ENCODE results near the gene CDH13. TPM values are rescaled to one million over a fixed set of nuclear protein-coding genes. Genes with fewer than 3 reads are reported as not detected.

CDH13 gene
- total and polyA plus RNA-seq, 2 experiments from 2014 or later: 1.2 to 1.5 TPM

DNA sequence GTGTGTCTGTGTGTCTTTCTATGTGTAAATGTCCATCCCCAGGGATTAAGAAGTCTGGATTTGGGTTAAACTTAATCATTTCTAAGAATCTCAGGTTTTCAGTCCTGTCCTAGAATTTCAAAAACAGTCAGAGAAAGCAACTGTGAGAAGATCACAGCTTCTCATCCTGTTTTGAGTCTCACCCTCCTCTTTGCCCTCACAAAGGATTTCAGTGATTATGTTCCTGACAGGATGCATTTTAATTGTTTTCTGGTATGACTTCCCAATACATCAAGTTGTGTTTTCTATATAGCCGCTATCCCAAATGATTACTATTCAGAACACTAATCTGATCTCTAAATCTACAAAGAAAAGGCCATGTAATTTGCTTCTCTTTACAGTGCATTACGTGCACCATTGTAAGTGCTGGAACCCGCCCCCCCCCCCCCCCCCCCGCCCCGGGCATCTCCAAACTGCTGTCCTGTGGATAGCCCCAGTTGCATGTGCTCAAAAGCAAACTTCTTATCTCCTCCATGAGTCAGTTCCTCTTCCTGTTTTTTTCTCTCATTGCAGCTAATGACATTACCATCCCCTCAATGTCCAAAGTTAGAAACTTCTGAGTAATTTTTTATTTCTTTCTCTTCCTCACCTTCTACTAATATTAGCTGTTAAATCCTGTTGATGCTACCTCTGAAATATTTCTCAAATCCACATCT is 73.9 kb downstream of the CDH13 start:
- H3K4me3 ChIP-seq: no peak overlapping the region

DNA sequence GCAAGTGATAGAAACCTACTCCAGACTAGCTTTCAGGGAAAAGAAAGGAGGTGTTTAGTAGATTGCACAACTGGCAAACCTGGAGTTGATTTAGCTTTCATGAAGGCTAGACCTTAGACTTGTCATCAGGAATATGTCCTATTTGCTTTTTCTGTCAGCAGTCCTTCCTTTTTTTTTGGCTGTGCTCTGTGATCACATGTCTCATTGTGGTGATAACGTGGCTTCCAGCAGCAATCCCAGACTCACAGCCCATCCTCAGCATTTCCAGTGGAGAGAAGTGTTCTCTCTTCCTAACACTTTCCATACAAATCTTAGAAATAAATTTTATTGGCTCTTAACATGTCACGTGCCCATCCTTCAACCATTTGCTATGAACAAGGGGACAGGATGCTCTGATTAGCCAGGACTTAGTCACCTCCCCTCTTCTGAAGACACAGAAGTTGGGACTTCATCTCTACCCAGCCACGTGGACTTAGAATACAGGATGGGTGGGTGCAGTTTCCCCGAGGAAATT is 74.7 kb downstream of the CDH13 start:
- Histone ChIP-seq H2AFZ (no peak overlapping the region), H3K36me3 (replicated peaks; ENCODE audit: insufficient read depth, low read depth) (no peaks in the 10 kb centered on the region), H4K20me1 (ENCODE audit: insufficient read depth, poor library complexity, severe bottlenecking) (no peaks in the 10 kb centered on the region), H3K4me3 (no peak overlapping the region), H3K4me1 (ENCODE audit: insufficient read depth) (no peaks in the 10 kb centered on the region), H3K9me2 (replicated peaks; ENCODE audit: insufficient read depth) (no peaks in the 10 kb centered on the region), H3K27ac (no peak overlapping the region), H3K9me3 (ENCODE audit: low read depth) (no peaks in the 10 kb centered on the region), H3K4me2 (no peak overlapping the region), H3K27me3 (no peaks in the 10 kb centered on the region), H3K79me2 (no peaks in the 10 kb centered on the region)
- no peak for DNase-seq (ENCODE audit: low spot score)
- WGBS (ENCODE audit: low lambda C conversion rate, missing lambda C conversion rate): 66% methylated on average over 4 of the region's 4 CpGs
- TF ChIP-seq, protein P1, sequence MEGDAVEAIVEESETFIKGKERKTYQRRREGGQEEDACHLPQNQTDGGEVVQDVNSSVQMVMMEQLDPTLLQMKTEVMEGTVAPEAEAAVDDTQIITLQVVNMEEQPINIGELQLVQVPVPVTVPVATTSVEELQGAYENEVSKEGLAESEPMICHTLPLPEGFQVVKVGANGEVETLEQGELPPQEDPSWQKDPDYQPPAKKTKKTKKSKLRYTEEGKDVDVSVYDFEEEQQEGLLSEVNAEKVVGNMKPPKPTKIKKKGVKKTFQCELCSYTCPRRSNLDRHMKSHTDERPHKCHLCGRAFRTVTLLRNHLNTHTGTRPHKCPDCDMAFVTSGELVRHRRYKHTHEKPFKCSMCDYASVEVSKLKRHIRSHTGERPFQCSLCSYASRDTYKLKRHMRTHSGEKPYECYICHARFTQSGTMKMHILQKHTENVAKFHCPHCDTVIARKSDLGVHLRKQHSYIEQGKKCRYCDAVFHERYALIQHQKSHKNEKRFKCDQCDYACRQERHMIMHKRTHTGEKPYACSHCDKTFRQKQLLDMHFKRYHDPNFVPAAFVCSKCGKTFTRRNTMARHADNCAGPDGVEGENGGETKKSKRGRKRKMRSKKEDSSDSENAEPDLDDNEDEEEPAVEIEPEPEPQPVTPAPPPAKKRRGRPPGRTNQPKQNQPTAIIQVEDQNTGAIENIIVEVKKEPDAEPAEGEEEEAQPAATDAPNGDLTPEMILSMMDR (IDR thresholded peaks at IDR 0.05; ENCODE audit: poor library complexity): no peak
- TF ChIP-seq EZH2 (IDR thresholded peaks at IDR 0.05; ENCODE audit: borderline replicate concordance) (no peak), EZH2phosphoT487 (IDR thresholded peaks at IDR 0.05; ENCODE audit: low read depth, severe bottlenecking, unreplicated experiment) (no peak)

More for the DNA sequence above, 73.9 kb downstream of the CDH13 start:
- no peaks in the 10 kb centered on the region for H3K27me3 ChIP-seq
- no peaks in the 10 kb centered on the region for H3K9me2 ChIP-seq (replicated peaks; ENCODE audit: insufficient read depth)
- H3K4me1 ChIP-seq (ENCODE audit: insufficient read depth): no peaks in the 10 kb centered on the region
- WGBS (ENCODE audit: low lambda C conversion rate, missing lambda C conversion rate): 51% methylated on average over 5 of the region's 5 CpGs
- H3K79me2 ChIP-seq: no peaks in the 10 kb centered on the region
- TF ChIP-seq EZH2phosphoT487 (IDR thresholded peaks at IDR 0.05; ENCODE audit: low read depth, severe bottlenecking, unreplicated experiment) (no peak), EZH2 (IDR thresholded peaks at IDR 0.05; ENCODE audit: borderline replicate concordance) (no peak)
- TF ChIP-seq, protein P1 (IDR thresholded peaks at IDR 0.05; ENCODE audit: poor library complexity): no peak
- no peak overlapping the region for H3K27ac ChIP-seq
- no peak overlapping the region for H3K4me2 ChIP-seq
- DNase-seq (ENCODE audit: low spot score): no peak
- H3K36me3 ChIP-seq (replicated peaks; ENCODE audit: insufficient read depth, low read depth): no peaks in the 10 kb centered on the region
- H2AFZ ChIP-seq: no peak overlapping the region
- H3K9me3 ChIP-seq (ENCODE audit: low read depth): no peaks in the 10 kb centered on the region
- H4K20me1 ChIP-seq (ENCODE audit: insufficient read depth, poor library complexity, severe bottlenecking): no peaks in the 10 kb centered on the region

DNA sequence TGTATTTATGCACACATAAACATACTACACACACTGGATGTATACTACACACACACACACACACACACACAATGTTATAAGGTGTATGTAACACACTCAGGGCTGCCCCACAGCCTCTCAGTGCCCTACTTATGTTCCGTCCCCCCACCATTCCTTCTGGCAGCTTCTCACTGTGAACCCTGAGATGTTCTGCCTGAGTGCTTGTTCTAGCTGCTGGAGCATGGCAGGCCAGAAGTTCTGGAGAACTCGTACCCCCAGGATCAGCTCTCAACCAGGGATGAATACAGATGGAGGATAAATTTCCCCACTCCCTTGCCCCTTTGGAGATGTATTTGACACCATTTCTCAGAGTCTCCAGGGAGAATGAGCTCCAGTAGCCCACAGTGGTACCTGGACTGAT is 76.4 kb downstream of the CDH13 start:
- Histone ChIP-seq H3K4me3 (no peak overlapping the region), H3K27ac (no peak overlapping the region), H3K9me3 (ENCODE audit: low read depth) (no peaks in the 10 kb centered on the region), H2AFZ (no peak overlapping the region), H4K20me1 (ENCODE audit: insufficient read depth, poor library complexity, severe bottlenecking) (no peaks in the 10 kb centered on the region), H3K36me3 (replicated peaks; ENCODE audit: insufficient read depth, low read depth) (no peaks in the 10 kb centered on the region), H3K4me1 (ENCODE audit: insufficient read depth) (no peaks in the 10 kb centered on the region), H3K27me3 (no peaks in the 10 kb centered on the region), H3K9me2 (replicated peaks; ENCODE audit: insufficient read depth) (no peaks in the 10 kb centered on the region), H3K79me2 (no peaks in the 10 kb centered on the region), H3K4me2 (no peak overlapping the region)
- TF ChIP-seq EZH2phosphoT487 (IDR thresholded peaks at IDR 0.05; ENCODE audit: low read depth, severe bottlenecking, unreplicated experiment) (no peak), EZH2 (IDR thresholded peaks at IDR 0.05; ENCODE audit: borderline replicate concordance) (no peak)
- TF ChIP-seq, protein P1 (IDR thresholded peaks at IDR 0.05; ENCODE audit: poor library complexity): no peak
- DNase-seq (ENCODE audit: low spot score): no peak
- WGBS (ENCODE audit: low lambda C conversion rate, missing lambda C conversion rate): 89% methylated on average over 2 of the region's 2 CpGs

Data from hepatocyte (in vitro differentiated cells).